Measurements from ENCODE around the gene DRD3.

GRCh38 chr3:114114719-114115118 is 64.1 kb downstream of the DRD3 start:
- TF ChIP-seq, protein P1, sequence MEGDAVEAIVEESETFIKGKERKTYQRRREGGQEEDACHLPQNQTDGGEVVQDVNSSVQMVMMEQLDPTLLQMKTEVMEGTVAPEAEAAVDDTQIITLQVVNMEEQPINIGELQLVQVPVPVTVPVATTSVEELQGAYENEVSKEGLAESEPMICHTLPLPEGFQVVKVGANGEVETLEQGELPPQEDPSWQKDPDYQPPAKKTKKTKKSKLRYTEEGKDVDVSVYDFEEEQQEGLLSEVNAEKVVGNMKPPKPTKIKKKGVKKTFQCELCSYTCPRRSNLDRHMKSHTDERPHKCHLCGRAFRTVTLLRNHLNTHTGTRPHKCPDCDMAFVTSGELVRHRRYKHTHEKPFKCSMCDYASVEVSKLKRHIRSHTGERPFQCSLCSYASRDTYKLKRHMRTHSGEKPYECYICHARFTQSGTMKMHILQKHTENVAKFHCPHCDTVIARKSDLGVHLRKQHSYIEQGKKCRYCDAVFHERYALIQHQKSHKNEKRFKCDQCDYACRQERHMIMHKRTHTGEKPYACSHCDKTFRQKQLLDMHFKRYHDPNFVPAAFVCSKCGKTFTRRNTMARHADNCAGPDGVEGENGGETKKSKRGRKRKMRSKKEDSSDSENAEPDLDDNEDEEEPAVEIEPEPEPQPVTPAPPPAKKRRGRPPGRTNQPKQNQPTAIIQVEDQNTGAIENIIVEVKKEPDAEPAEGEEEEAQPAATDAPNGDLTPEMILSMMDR (IDR thresholded peaks at IDR 0.05) = no peak
- TF ChIP-seq POLR2A (IDR thresholded peaks at IDR 0.05) = no peak

All from body of pancreas (tissue), 4 donors.